GM12878 (cell line): ENCODE measurements around the gene DDX54. TPM values are rescaled to one million over a fixed set of nuclear protein-coding genes. Genes with fewer than 3 reads are reported as not detected.

Experiments
- ATAC-seq: fragments of 200-7000 bp; cut with Tn5 transposase; 3 replicates; pipeline ENCODE4 v1.9.1; 2020; ENCODE audit warnings: mild to moderate bottlenecking, moderate library complexity
- BruUV-seq: library from RNA; stranded (reverse); fragments of 400-500 nt; replicated peaks from 2 replicates; lab custom pipeline; 2021; lab: Mats Ljungman, UMichigan
- CTCF ChIA-PET: fragments of 300-600 bp; sonication (Branson Sonifier 250); formaldehyde crosslinking; extraction: SDS; loops from one replicate; lab custom pipeline; 2021; ENCODE audit warnings: inconsistent platforms; lab: Yijun Ruan, JAX
- POLR2A ChIA-PET: fragments of 350-600 bp; formaldehyde crosslinking; extraction: SDS; loops from one replicate; lab custom pipeline; 2021; ENCODE audit warnings: inconsistent platforms; lab: Charles Lee
- RAD21 ChIA-PET: fragments of 300-600 bp; sonication (Branson Sonifier 250); formaldehyde crosslinking; loops from one replicate; lab custom pipeline; 2023; ENCODE audit warnings: antibody characterized with exemption; ENCODE audit not compliant: unreplicated experiment; lab: Charles Lee
- SMC1A ChIA-PET: fragments of 300-600 bp; sonication (Branson Sonifier 250); formaldehyde crosslinking; loops from one replicate; lab custom pipeline; 2023; ENCODE audit not compliant: unreplicated experiment, uncharacterized antibody; lab: Charles Lee
- DNase-seq: peaks from one replicate; pipeline ENCODE4 v3.0.0-alpha.2; 2011; ENCODE audit warnings: low read depth, low spot score
- FAIRE-seq: peaks from 3 replicates; lab custom pipeline; 2011; peaks lifted over from hg19 to GRCh38; lab: Jason Lieb, UNC
- H2AFZ ChIP-seq: 2 replicates; pipeline ENCODE4 v1.6.0; 2011; ENCODE audit warnings: low read depth, low read length, control low read depth; ENCODE audit not compliant: control insufficient read depth
- H3K27ac ChIP-seq: 2 replicates; pipeline ENCODE4 v1.5.1; 2011; ENCODE audit warnings: control low read depth; ENCODE audit not compliant: control insufficient read depth, insufficient read depth
- H3K27me3 ChIP-seq, 2 experiments: replicated peaks in 1 of 2; 2 replicates each; pipeline versions ENCODE4 v1.6.0 to v1.6.1; 2011; ENCODE audit warnings: low read length in 1 of 2; ENCODE audit not compliant: control insufficient read depth in 2 of 2, insufficient read depth in 2 of 2
- H3K36me3 ChIP-seq, 2 experiments: 2 replicates each; pipeline ENCODE4 v1.5.1; 2011; ENCODE audit warnings: low read length in 1 of 2; ENCODE audit not compliant: control insufficient read depth in 2 of 2, insufficient read depth in 2 of 2
- H3K4me1 ChIP-seq: 2 replicates; pipeline ENCODE4 v1.6.1; 2011; ENCODE audit warnings: mild to moderate bottlenecking, low read length, moderate library complexity, mixed read lengths; ENCODE audit not compliant: control insufficient read depth, insufficient read depth
- H3K4me2 ChIP-seq: 2 replicates; pipeline ENCODE4 v1.6.0; 2011; ENCODE audit warnings: control low read depth; ENCODE audit not compliant: control insufficient read depth, insufficient read depth
- H3K4me3 ChIP-seq: fragments of 200-600 bp; sonication (generic); 2 replicates; pipeline ENCODE4 v1.5.1; 2016
- H3K79me2 ChIP-seq: 2 replicates; pipeline ENCODE4 v1.6.0; 2011; ENCODE audit warnings: low read length; ENCODE audit not compliant: control insufficient read depth, insufficient read depth
- H3K9ac ChIP-seq: 2 replicates; pipeline ENCODE4 v1.8.0; 2011; ENCODE audit warnings: low read length, control low read depth, mixed read lengths; ENCODE audit not compliant: control insufficient read depth, insufficient read depth
- H3K9me3 ChIP-seq: replicated peaks from 3 replicates; pipeline ENCODE4 v1.5.1; 2011; ENCODE audit warnings: mild to moderate bottlenecking, low read length; ENCODE audit not compliant: control insufficient read depth, insufficient read depth
- H4K20me1 ChIP-seq: 2 replicates; pipeline ENCODE4 v1.6.0; 2011; ENCODE audit not compliant: control insufficient read depth, insufficient read depth
- CEBPB ChIP-seq, 2 experiments: fragments of 150-350 bp in 1 of 2; IDR thresholded peaks; 2 replicates each; pipeline ENCODE4 v1.6.1; 2012 to 2014; ENCODE audit warnings: low read depth in 2 of 2, low read length in 2 of 2, borderline replicate concordance in 1 of 2, inconsistent platforms in 1 of 2
- CREM ChIP-seq: IDR thresholded peaks from 2 replicates; pipeline ENCODE4 v1.6.1; 2014; ENCODE audit warnings: antibody characterized with exemption, low read depth
- HDAC6 ChIP-seq: fragments of 200-600 bp; sonication (generic); IDR thresholded peaks from one replicate; pipeline ENCODE4 v1.8.0; 2017; ENCODE audit warnings: antibody characterized with exemption; ENCODE audit not compliant: unreplicated experiment
- HDGF ChIP-seq: fragments of 450-650 bp; IDR thresholded peaks from 2 replicates; pipeline ENCODE4 v1.6.1; 2016; ENCODE audit warnings: antibody characterized with exemption
- IRF5 ChIP-seq: fragments of 450-650 bp; IDR thresholded peaks from 2 replicates; pipeline ENCODE4 v1.6.1; 2017; ENCODE audit warnings: borderline replicate concordance
- RCOR1 ChIP-seq: conservative IDR thresholded peaks from 2 replicates; pipeline ENCODE4 v1.6.1; 2012; ENCODE audit warnings: low read depth, low read length, improper control_type of control experiment
- SIX5 ChIP-seq: IDR thresholded peaks from 2 replicates; pipeline ENCODE4 v1.6.1; 2011; ENCODE audit warnings: mild to moderate bottlenecking, low read depth, low read length, moderate library complexity; ENCODE audit not compliant: severe bottlenecking
- SP1 ChIP-seq: IDR thresholded peaks from one replicate; pipeline ENCODE4 v1.6.1; 2011; ENCODE audit warnings: low read depth, low read length
- ZNF207 ChIP-seq: fragments of 450-650 bp; IDR thresholded peaks from 2 replicates; pipeline ENCODE4 v1.6.1; 2014; ENCODE audit warnings: antibody characterized with exemption, mild to moderate bottlenecking, borderline replicate concordance
- ZNF384 ChIP-seq: IDR thresholded peaks from 2 replicates; pipeline ENCODE4 v1.6.1; 2012; ENCODE audit warnings: low read depth, mild to moderate bottlenecking, low read length, improper control_type of control experiment, borderline replicate concordance
- WGBS: methylation state at CpG from one replicate; pipeline ENCODE4 v1.1.6; 2016; ENCODE audit warnings: low lambda C conversion rate; ENCODE audit not compliant: insufficient replicate concordance, insufficient coverage; ENCODE audit errors: missing lambda C conversion rate; 5-methylcytosine and 5-hydroxymethylcytosine counted together
- in situ Hi-C: fragments of 300-500 bp; cut with MboI; formaldehyde crosslinking; loops from 9 replicates; pipeline ENCODE4 v1.14.3; 2018; ENCODE audit warnings: mixed read lengths
- intact Hi-C: fragments of 100-400 bp; cut with micrococcal nuclease; formaldehyde crosslinking; loops from one replicate; pipeline ENCODE4 v1.14.2; 2022; ENCODE audit not compliant: unreplicated experiment
- polyA plus RNA-seq, 11 experiments: library from polyadenylated mRNA; depleted of rRNA in 4 of 11; unstranded in 6 of 11; stranded (reverse) in 5 of 11; fragments of >200 nt; fragmentation: Nextera tagmentation in 4 of 11; fragmentation: Illumina TruSeq in 1 of 11; extraction: Ambion mirVana in 4 of 11; extraction: Trizol in 1 of 11; gene quantifications; 1 replicate in 1 of 11; 2 replicates in 10 of 11; pipeline versions ENCODE4 v1.2.1 to v1.2.3, GENCODE V29; 2011 to 2016; ENCODE audit warnings: inconsistent platforms in 2 of 11, missing spikeins in 2 of 11, low read depth in 1 of 11
- total RNA-seq, 4 experiments: library from RNA; depleted of rRNA in 3 of 4; stranded (reverse); fragments of >200 nt in 3 of 4; fragmentation: Illumina TruSeq in 1 of 4; extraction: Trizol in 1 of 4; gene quantifications; 2 replicates each; pipeline versions ENCODE4 v1.2.1 to v1.2.3, GENCODE V29; 2013 to 2021
- TF ChIP-seq, protein P1 (sequence below): fragments of 150-350 bp; IDR thresholded peaks from 2 replicates; pipeline ENCODE4 v1.6.1; 2016; ENCODE audit warnings: low read depth, low read length
- TF ChIP-seq, protein P2 (sequence below): IDR thresholded peaks from 2 replicates; pipeline ENCODE4 v1.6.1; 2012; ENCODE audit warnings: low read depth, low read length, improper control_type of control experiment
- TF ChIP-seq, protein P3 (sequence below): fragments of 450-650 bp; conservative IDR thresholded peaks from 2 replicates; pipeline ENCODE4 v1.6.1; 2017; ENCODE audit warnings: mild to moderate bottlenecking, moderate library complexity
- TF ChIP-seq, protein P4 (sequence below): IDR thresholded peaks from 2 replicates; pipeline ENCODE4 v1.6.1; 2011; ENCODE audit warnings: mild to moderate bottlenecking, low read depth, low read length, moderate library complexity; ENCODE audit not compliant: insufficient replicate concordance

The DDX54 gene
- total and polyA plus RNA-seq, 10 of the 15 experiments (the other 5 are each of a cell fraction or from before 2014, with no cell fraction given): 1.9 to 115 (median 56.3) TPM

DNA sequence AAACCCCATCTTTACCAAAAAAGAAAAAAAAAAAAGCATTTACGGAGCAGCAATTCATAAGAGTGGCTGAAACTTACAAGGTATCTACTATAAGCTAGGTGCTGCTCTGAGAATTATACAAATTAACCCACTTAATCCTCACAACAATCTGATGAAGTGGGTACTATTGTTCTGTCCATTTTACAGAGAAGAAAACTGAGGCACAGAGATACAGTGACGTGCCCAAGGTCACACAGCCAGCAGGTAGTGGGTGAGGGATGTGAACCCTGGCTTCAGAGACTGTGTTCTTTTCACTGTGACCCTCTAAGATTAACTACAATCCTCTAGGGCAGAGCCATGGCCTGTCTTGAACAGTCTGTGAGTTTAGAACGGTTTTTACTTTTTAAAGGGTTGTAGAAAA, 3.3 kb downstream of the DDX54 start:
- ATAC-seq (no peak), DNase-seq (no peak), FAIRE-seq (no peak)
- POLR2A ChIA-PET: interaction anchor here (0.6 to 1.0 kb wide), 2 partner anchors 8 to 706 kb away, joined by 3 read pairs; no protein-coding TSS in a partner anchor
- RAD21 ChIA-PET: interaction anchor here (0.6 kb wide), 2 partner anchors 40 to 243 kb away, joined by 3 read pairs; no protein-coding TSS in a partner anchor
- Histone ChIP-seq H3K36me3 (peaks cover 20 to 27% of the 10 kb centered on the region in 2 experiments), H3K4me1 (peaks cover 6% of the 10 kb centered on the region), H3K4me3 (no peak overlapping the region), H3K9me3 (peaks cover 3% of the 10 kb centered on the region; the same call in 1 of the 3 replicates), H3K9ac (no peak overlapping the region), H3K27ac (no peak overlapping the region), H4K20me1 (no peaks in the 10 kb centered on the region; the same call in 1 of the 2 replicates), H3K4me2 (peak overlapping the region; percentile 14; the same call in 1 of the 2 replicates), H3K79me2 (peaks cover 46% of the 10 kb centered on the region), H2AFZ (no peak overlapping the region), H3K27me3 (no peaks in the 10 kb centered on the region)
- in situ Hi-C loops: no loop called here
- WGBS: 83% methylated on average over 3 of the region's 3 CpGs
- CTCF ChIA-PET: interaction anchor here (0.6 to 3.6 kb wide), 4 partner anchors 9 to 201 kb away, joined by 3 to 29 read pairs (median 4); no protein-coding TSS in a partner anchor
- TF ChIP-seq ZNF384 (no peak), SIX5 (no peak), ZNF207 (no peak), RCOR1 (no peak), HDGF (no peak), HDAC6 (no peak), CREM (no peak), SP1 (no peak), CEBPB (IDR thresholded peaks at IDR 0.05; ENCODE audit: borderline replicate concordance in 1 of 2, low read depth in 2 of 2, low read length in 2 of 2) (no peak), IRF5 (no peak)
- TF ChIP-seq, protein P1, sequence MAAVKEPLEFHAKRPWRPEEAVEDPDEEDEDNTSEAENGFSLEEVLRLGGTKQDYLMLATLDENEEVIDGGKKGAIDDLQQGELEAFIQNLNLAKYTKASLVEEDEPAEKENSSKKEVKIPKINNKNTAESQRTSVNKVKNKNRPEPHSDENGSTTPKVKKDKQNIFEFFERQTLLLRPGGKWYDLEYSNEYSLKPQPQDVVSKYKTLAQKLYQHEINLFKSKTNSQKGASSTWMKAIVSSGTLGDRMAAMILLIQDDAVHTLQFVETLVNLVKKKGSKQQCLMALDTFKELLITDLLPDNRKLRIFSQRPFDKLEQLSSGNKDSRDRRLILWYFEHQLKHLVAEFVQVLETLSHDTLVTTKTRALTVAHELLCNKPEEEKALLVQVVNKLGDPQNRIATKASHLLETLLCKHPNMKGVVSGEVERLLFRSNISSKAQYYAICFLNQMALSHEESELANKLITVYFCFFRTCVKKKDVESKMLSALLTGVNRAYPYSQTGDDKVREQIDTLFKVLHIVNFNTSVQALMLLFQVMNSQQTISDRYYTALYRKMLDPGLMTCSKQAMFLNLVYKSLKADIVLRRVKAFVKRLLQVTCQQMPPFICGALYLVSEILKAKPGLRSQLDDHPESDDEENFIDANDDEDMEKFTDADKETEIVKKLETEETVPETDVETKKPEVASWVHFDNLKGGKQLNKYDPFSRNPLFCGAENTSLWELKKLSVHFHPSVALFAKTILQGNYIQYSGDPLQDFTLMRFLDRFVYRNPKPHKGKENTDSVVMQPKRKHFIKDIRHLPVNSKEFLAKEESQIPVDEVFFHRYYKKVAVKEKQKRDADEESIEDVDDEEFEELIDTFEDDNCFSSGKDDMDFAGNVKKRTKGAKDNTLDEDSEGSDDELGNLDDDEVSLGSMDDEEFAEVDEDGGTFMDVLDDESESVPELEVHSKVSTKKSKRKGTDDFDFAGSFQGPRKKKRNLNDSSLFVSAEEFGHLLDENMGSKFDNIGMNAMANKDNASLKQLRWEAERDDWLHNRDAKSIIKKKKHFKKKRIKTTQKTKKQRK: no peak
- TF ChIP-seq, protein P2, sequence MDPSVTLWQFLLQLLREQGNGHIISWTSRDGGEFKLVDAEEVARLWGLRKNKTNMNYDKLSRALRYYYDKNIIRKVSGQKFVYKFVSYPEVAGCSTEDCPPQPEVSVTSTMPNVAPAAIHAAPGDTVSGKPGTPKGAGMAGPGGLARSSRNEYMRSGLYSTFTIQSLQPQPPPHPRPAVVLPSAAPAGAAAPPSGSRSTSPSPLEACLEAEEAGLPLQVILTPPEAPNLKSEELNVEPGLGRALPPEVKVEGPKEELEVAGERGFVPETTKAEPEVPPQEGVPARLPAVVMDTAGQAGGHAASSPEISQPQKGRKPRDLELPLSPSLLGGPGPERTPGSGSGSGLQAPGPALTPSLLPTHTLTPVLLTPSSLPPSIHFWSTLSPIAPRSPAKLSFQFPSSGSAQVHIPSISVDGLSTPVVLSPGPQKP: no peak
- TF ChIP-seq, protein P3, sequence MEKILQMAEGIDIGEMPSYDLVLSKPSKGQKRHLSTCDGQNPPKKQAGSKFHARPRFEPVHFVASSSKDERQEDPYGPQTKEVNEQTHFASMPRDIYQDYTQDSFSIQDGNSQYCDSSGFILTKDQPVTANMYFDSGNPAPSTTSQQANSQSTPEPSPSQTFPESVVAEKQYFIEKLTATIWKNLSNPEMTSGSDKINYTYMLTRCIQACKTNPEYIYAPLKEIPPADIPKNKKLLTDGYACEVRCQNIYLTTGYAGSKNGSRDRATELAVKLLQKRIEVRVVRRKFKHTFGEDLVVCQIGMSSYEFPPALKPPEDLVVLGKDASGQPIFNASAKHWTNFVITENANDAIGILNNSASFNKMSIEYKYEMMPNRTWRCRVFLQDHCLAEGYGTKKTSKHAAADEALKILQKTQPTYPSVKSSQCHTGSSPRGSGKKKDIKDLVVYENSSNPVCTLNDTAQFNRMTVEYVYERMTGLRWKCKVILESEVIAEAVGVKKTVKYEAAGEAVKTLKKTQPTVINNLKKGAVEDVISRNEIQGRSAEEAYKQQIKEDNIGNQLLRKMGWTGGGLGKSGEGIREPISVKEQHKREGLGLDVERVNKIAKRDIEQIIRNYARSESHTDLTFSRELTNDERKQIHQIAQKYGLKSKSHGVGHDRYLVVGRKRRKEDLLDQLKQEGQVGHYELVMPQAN: no peak
- TF ChIP-seq, protein P4, sequence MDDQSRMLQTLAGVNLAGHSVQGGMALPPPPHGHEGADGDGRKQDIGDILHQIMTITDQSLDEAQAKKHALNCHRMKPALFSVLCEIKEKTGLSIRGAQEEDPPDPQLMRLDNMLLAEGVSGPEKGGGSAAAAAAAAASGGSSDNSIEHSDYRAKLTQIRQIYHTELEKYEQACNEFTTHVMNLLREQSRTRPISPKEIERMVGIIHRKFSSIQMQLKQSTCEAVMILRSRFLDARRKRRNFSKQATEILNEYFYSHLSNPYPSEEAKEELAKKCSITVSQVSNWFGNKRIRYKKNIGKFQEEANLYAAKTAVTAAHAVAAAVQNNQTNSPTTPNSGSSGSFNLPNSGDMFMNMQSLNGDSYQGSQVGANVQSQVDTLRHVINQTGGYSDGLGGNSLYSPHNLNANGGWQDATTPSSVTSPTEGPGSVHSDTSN: no peak
- intact Hi-C loops: no loop called here
- BruUV-seq: no TSS peak
- SMC1A ChIA-PET: interaction anchor here (0.6 to 1.9 kb wide), 2 partner anchors 42 to 91 kb away, joined by 3 to 4 read pairs; no protein-coding TSS in a partner anchor
